HG02678 (cell line): ENCODE measurements around the gene ADD1.

ENCODE experiments used
- ATAC-seq: cut with Tn5 transposase; IDR thresholded peaks from one replicate; pipeline ENCODE4 v1.9.1; 2021; ENCODE audit warnings: mild to moderate bottlenecking, moderate library complexity; ENCODE audit not compliant: unreplicated experiment

Gene ADD1

GRCh38 chr4:2834001-2834921 lies 9.4 kb upstream of the ADD1 start:
- no peak for ATAC-seq

- ATAC-seq: no peak
These were observed 7.7 kb upstream of the ADD1 start for GRCh38 chr4:2835978-2836377.

- ATAC-seq: no peak
These were observed 7.2 kb upstream of the ADD1 start for GRCh38 chr4:2836391-2836859.

GRCh38 chr4:2837110-2837903 lies 6.3 kb upstream of the ADD1 start:
- no peak for ATAC-seq

GRCh38 chr4:2837904-2838496 lies 5.6 kb upstream of the ADD1 start:
- no peak for ATAC-seq

- no peak for ATAC-seq
These were observed 4.6 kb upstream of the ADD1 start for GRCh38 chr4:2839060-2839459.

- no peak for ATAC-seq
These were observed 869 bp upstream of the ADD1 start for GRCh38 chr4:2842687-2843262.

- ATAC-seq: peak; percentile 9
These were observed 419 bp downstream of the ADD1 start for GRCh38 chr4:2843941-2844584.

GRCh38 chr4:2846172-2846571 lies 2.5 kb downstream of the ADD1 start:
- ATAC-seq: no peak

GRCh38 chr4:2847302-2847871 lies 3.7 kb downstream of the ADD1 start:
- no peak for ATAC-seq

- no peak for ATAC-seq
These were observed 4.8 kb downstream of the ADD1 start for GRCh38 chr4:2848449-2848848.

- no peak for ATAC-seq
These were observed 5.9 kb downstream of the ADD1 start for GRCh38 chr4:2849267-2850152.

- ATAC-seq: no peak
These were observed 7.5 kb downstream of the ADD1 start for GRCh38 chr4:2850966-2851798.

- peak; percentile 64 for ATAC-seq
These were observed 8.9 kb downstream of the ADD1 start for GRCh38 chr4:2852481-2852921.

GRCh38 chr4:2855584-2855983 lies 11.9 kb downstream of the ADD1 start:
- ATAC-seq: no peak

- no peak for ATAC-seq
These were observed 12.6 kb downstream of the ADD1 start for GRCh38 chr4:2856266-2856665.

GRCh38 chr4:2857349-2857927 lies 13.8 kb downstream of the ADD1 start:
- no peak for ATAC-seq
